SK-N-SH treated with all-trans-retinoic acid at 6 μM for 48 hours (cell line): Measurements from ENCODE around the gene PARD3.

Source experiments
- ARNTL ChIP-seq: fragments of 450-650 bp; formaldehyde crosslinking; IDR thresholded peaks from 2 replicates; pipeline ENCODE4 v1.5.0; 2020; ENCODE audit warnings: low read depth, mild to moderate bottlenecking, moderate library complexity, borderline replicate concordance
- CREB5 ChIP-seq: fragments of 250-450 bp; sonication (Bioruptor Pico); IDR thresholded peaks from 2 replicates; pipeline ENCODE4 v1.5.1; 2020; ENCODE audit warnings: low read depth, mild to moderate bottlenecking, moderate library complexity
- CSDC2 ChIP-seq: fragments of 250-450 bp; sonication (Bioruptor Pico); IDR thresholded peaks from 2 replicates; pipeline ENCODE4 v1.5.0; 2020; ENCODE audit warnings: mild to moderate bottlenecking, moderate library complexity
- SNAI2 ChIP-seq: fragments of 250-450 bp; sonication (Bioruptor Pico); IDR thresholded peaks from 2 replicates; pipeline ENCODE4 v1.5.0; 2020; ENCODE audit warnings: mild to moderate bottlenecking, moderate library complexity
- TOX ChIP-seq: fragments of 250-450 bp; sonication (Bioruptor Pico); IDR thresholded peaks from 2 replicates; pipeline ENCODE4 v1.8.0; 2021; ENCODE audit warnings: mild to moderate bottlenecking, moderate library complexity, borderline replicate concordance
- TSHZ2 ChIP-seq: fragments of 250-450 bp; sonication (Bioruptor Pico); IDR thresholded peaks from 2 replicates; pipeline ENCODE4 v1.5.0; 2020; ENCODE audit warnings: mild to moderate bottlenecking, moderate library complexity
- ZFP3 ChIP-seq: fragments of 250-450 bp; sonication (Bioruptor Pico); IDR thresholded peaks from 2 replicates; pipeline ENCODE4 v1.5.0; 2020; ENCODE audit warnings: mild to moderate bottlenecking, moderate library complexity
- TF ChIP-seq, protein P1 (sequence below): fragments of 250-450 bp; sonication (Bioruptor Pico); IDR thresholded peaks from 2 replicates; pipeline ENCODE4 v1.8.0; 2020; ENCODE audit warnings: mild to moderate bottlenecking, moderate library complexity, borderline replicate concordance
- TF ChIP-seq, protein P2 (sequence below): fragments of 250-450 bp; sonication (Bioruptor Pico); IDR thresholded peaks from 2 replicates; pipeline ENCODE4 v1.5.1; 2021; ENCODE audit warnings: mild to moderate bottlenecking, moderate library complexity

GRCh38 chr10:34674176-34674575 is 140.9 kb downstream of the PARD3 start:
- TF ChIP-seq TSHZ2 (CRISPR knock-in tag) (no peak), ARNTL (CRISPR knock-in tag) (no peak), CSDC2 (no peak), TOX (CRISPR knock-in tag) (no peak), ZFP3 (CRISPR knock-in tag) (no peak), CREB5 (CRISPR knock-in tag) (no peak), SNAI2 (CRISPR knock-in tag) (no peak)
- TF ChIP-seq, protein P1, sequence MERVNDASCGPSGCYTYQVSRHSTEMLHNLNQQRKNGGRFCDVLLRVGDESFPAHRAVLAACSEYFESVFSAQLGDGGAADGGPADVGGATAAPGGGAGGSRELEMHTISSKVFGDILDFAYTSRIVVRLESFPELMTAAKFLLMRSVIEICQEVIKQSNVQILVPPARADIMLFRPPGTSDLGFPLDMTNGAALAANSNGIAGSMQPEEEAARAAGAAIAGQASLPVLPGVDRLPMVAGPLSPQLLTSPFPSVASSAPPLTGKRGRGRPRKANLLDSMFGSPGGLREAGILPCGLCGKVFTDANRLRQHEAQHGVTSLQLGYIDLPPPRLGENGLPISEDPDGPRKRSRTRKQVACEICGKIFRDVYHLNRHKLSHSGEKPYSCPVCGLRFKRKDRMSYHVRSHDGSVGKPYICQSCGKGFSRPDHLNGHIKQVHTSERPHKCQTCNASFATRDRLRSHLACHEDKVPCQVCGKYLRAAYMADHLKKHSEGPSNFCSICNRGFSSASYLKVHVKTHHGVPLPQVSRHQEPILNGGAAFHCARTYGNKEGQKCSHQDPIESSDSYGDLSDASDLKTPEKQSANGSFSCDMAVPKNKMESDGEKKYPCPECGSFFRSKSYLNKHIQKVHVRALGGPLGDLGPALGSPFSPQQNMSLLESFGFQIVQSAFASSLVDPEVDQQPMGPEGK (CRISPR knock-in tag) = no peak
- TF ChIP-seq, protein P2, sequence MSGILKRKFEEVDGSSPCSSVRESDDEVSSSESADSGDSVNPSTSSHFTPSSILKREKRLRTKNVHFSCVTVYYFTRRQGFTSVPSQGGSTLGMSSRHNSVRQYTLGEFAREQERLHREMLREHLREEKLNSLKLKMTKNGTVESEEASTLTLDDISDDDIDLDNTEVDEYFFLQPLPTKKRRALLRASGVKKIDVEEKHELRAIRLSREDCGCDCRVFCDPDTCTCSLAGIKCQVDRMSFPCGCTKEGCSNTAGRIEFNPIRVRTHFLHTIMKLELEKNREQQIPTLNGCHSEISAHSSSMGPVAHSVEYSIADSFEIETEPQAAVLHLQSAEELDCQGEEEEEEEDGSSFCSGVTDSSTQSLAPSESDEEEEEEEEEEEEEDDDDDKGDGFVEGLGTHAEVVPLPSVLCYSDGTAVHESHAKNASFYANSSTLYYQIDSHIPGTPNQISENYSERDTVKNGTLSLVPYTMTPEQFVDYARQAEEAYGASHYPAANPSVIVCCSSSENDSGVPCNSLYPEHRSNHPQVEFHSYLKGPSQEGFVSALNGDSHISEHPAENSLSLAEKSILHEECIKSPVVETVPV (CRISPR knock-in tag) = no peak
